Measurements from ENCODE around the gene PLSCR2.
"Not testable (repeated sequence)": the region's sequence is repeated elsewhere in the genome, so short reads cannot be mapped to it uniquely, and the experiment has no call there.

Gene PLSCR2

DNA sequence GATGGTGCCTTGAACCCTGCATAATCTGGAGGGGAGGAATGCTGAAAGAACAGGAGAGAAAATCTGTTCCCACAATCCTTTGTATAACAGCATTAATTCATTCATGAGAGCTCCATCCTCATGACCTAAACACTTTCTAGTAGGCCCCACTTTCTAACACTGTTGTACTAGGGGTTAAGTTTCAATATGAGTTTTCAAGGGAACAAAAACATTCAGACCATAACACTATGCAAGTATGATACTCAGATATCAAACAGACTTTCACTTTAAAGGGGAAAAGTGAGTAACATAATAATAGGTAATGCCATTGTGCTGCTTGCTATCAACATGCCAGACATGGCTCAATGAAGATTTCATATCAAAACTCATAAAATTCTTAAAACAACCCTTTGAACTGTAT lies 32.4 kb upstream of the PLSCR2 start:
- DNase-seq (ENCODE audit: low read depth in 1 of 2, low spot score in 1 of 2) = no peak
- Histone ChIP-seq H3K27me3 (ENCODE audit: insufficient read depth, poor library complexity, severe bottlenecking) (no peaks in the 10 kb centered on the region), H3K27ac (replicated peaks) (no peak overlapping the region), H3K4me3 (replicated peaks; ENCODE audit: insufficient read depth, low read length) (no peak overlapping the region)
- TF ChIP-seq CTCF (IDR thresholded peaks at IDR 0.05; ENCODE audit: insufficient read depth, low read length) = no peak
- TF ChIP-seq POLR2AphosphoS5 (IDR thresholded peaks at IDR 0.05; ENCODE audit: low read depth) = no peak
- no peak for TF ChIP-seq GABPA (IDR thresholded peaks at IDR 0.05; ENCODE audit: low read depth)
- TF ChIP-seq REST (IDR thresholded peaks at IDR 0.05; ENCODE audit: insufficient replicate concordance, low read depth) = no peak
- TF ChIP-seq SPI1 (IDR thresholded peaks at IDR 0.05; ENCODE audit: borderline replicate concordance, low read depth) = no peak

- H3K27me3 ChIP-seq (ENCODE audit: insufficient read depth, poor library complexity, severe bottlenecking) = no peaks in the 10 kb centered on the region
- TF ChIP-seq CTCF (IDR thresholded peaks at IDR 0.05; ENCODE audit: insufficient read depth, low read length) (no peak), SPI1 (IDR thresholded peaks at IDR 0.05; ENCODE audit: borderline replicate concordance, low read depth) (no peak), GABPA (IDR thresholded peaks at IDR 0.05; ENCODE audit: low read depth) (no peak), REST (IDR thresholded peaks at IDR 0.05; ENCODE audit: insufficient replicate concordance, low read depth) (no peak), POLR2AphosphoS5 (IDR thresholded peaks at IDR 0.05; ENCODE audit: low read depth) (no peak)
- H3K27ac ChIP-seq (replicated peaks) = no peak overlapping the region
- H3K4me3 ChIP-seq (replicated peaks; ENCODE audit: insufficient read depth, low read length) = no peak overlapping the region
- no peak for DNase-seq (ENCODE audit: low read depth in 1 of 2, low spot score in 1 of 2)
These were observed 30.3 kb upstream of the PLSCR2 start for GRCh38 chr3:146499701-146500100.

GRCh38 chr3:146498002-146498736 lies 28.8 kb upstream of the PLSCR2 start:
- TF ChIP-seq CTCF (IDR thresholded peaks at IDR 0.05; ENCODE audit: insufficient read depth, low read length) (no peak), GABPA (IDR thresholded peaks at IDR 0.05; ENCODE audit: low read depth) (no peak), REST (IDR thresholded peaks at IDR 0.05; ENCODE audit: insufficient replicate concordance, low read depth) (no peak)
- H3K27ac ChIP-seq (replicated peaks) = no peak overlapping the region

GRCh38 chr3:146497145-146497843 lies 27.9 kb upstream of the PLSCR2 start:
- H3K4me3 ChIP-seq (replicated peaks; ENCODE audit: insufficient read depth, low read length); H3K27me3 ChIP-seq (ENCODE audit: insufficient read depth, poor library complexity, severe bottlenecking); DNase-seq (ENCODE audit: low read depth in 1 of 2, low spot score in 1 of 2); H3K27ac ChIP-seq (replicated peaks): not testable (repeated sequence)

More at GRCh38 chr3:146498002-146498736, 28.8 kb upstream of the PLSCR2 start:
- H3K27me3 ChIP-seq (ENCODE audit: insufficient read depth, poor library complexity, severe bottlenecking) = no peaks in the 10 kb centered on the region
- no peak for DNase-seq (ENCODE audit: low read depth in 1 of 2, low spot score in 1 of 2)
- no peak overlapping the region for H3K4me3 ChIP-seq (replicated peaks; ENCODE audit: insufficient read depth, low read length)

Measured in HL-60 (cell line).